Right kidney (tissue), 1 donor: ENCODE results near the gene TFEB.
A peak's percentile ranks its signal among the peaks of the same experiment; 100 is the strongest.

Experiments
- DNase-seq: peaks from one replicate; pipeline ENCODE4 v3.0.0-alpha.2; 2016

TFEB gene

GRCh38 chr6:41737591-41738130, 2.3 kb upstream of the TFEB start:
- no peak for DNase-seq

DNA sequence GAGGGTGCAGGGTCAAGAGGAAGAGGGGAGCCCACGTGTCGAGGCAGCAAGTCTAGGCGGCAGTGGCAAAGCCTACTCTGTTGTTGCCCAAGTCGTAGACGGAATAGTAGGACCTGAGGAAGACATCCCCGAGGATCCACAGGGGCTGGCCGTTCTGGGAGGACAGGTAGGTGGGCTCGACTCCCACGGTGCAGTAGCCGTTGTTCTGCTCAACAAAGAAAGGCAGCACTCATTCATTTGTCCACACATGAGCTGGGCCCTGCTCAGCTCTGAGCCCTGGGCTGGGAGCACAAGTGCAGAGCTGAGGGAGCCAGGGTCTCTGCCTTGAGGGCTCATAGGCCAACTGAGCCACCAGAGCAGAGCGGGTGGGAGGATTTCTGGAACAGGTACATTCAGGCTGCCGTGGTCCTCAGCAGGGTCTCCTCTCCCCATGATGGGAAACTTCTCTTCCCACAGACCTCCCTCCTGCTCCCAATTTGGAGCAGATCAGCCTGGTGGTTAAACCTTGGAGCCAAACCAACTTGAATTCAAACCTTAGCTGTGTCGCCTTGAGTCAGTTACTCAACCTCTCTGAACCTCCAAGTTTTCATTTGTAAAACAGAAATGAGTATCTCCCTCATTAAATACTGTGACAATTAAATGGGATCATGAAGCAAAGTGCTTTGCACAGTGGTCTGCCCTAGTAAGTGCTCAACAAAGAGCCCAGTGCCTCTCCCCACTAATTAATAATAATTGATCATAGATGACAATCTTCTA, 1.6 kb upstream of the TFEB start:
- no peak for DNase-seq

DNA sequence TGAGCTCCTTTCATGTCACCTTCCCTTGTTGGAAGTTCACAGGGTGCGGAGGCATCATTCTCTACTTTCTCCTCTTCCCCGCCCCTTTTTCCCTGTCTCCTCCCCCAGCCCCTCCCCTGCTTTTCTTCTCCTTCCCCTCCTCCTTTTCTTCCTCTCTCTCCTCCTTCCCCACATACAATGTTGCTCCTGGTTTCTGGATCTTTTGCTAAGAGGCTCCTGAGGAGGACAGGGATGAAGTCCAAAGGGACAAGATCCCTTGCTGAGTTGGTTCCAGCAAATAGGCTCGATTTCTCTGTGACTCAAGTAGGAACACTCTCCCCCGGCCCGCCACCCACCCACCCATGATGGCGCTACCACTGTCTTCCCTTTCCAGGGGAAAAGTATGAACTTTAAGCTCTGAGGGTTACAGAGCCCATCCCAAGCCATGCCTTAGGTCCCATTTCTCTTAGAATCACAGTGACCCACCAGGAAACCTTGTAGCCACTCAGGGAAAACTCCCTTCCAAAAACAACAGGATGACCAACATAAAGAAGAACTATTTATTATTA, 852 bp upstream of the TFEB start:
- no peak for DNase-seq

DNA sequence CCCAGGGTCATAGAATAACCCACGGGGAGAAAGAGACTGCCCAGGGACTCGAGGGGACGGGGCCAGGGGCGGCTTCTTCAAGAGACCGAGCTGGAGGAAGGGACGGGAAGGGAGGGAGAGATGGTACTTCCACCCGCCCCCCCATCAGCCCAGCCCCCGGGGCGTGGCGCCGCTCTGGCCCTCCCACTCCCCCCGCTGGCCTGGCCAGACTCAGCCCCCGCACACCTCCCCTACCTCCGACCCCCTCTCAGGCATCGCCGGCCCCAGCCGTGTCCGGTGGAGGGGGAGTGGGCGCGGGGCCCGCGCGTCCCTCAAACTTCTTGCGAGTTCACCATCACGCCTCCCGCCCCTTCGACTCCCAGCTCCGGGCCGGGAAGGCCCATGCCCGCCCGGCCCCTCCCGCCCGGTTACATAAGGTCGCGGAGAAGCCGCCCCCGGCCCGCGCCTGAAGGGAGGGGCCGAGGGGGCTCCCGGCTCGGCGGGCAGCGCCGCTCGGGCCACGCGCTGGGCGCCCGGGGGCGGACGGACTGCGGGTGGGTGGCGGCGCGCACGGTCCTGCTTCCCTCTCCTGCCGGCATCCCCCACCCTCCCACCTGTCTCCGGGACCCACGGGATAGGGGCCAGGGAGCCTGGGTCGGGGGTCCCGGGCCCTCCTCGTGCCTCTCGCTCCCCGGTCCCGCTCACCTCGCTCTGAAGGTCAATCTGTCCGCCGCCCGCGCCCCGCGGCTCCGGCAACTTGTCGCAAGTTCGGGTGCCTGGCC, 562 bp downstream of the TFEB start:
- peak; percentile 75 for DNase-seq

- peak; percentile 77 for DNase-seq
Measured at GRCh38 chr6:41733707-41734665, 1.4 kb downstream of the TFEB start.

DNA sequence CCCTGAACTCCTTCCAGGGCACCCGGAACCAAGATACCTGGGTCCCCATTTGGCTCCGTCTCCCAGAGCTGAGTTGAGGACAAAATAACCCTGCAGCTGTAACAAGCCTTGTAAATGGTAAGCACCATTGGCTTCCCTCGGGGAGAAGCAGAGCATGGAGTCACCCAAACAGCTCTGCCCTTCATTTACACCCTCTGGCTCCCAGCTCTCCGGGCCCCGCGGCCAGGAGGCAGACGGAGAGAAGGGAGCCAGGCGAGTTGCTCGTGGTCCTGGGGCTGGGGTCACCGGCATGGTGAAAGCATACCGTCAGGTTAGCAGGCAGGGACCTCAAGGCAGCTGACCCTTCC, 2.1 kb downstream of the TFEB start:
- DNase-seq: no peak

DNA sequence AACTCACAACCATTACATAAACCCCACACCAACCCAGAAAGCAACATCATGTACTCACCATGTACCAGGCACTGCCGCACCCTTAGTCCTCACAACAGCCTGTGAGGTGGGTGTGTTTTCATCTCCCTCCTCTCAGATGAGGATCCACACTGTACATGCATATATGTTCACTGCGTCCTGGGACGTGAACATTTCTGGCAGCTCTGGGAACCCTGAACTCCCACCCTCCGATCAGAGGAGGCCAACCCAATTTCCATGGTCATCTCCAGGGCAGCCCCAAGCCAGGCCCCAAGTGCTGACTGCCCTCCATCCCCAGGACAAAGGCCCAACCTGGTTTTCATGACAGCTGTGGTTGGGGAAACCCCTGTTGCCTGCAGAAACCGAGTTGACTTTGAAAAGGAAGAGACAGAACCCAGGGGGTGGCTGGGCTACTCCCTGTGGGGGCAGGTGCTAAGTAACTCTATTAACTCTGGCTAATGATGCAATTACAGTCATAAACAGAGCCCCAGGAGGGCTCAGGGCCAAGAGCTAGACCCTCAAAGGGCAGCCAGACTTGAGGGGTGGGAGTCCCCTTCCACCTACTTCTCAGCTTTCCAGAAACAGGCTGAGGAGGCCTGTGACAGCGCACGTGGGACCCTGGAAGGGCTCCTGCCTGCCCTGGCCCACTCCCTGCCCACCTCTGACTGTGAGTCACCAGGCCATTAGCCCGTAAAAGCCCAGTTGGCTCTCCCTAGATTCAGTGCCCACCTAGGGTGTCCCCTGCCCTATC, 2.6 kb downstream of the TFEB start:
- peak; percentile 39 for DNase-seq

DNA sequence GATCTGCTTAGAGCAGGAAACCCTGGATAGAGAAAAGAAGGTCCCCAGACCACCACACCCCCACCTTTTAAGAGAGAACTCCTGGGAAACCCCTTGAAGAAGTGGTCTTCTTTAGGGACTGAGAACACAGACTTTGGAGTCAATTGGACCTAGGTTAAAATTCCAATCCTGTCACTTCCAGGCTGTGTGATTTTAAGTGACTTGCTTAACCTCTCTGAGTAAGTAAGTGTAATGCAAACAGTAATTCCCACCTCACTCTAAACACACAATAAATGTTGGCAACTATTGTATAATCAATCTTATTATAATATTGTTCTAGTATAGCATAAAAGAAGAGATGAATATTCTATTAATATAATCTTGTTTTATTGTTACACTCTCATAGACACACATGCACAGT, 3.3 kb downstream of the TFEB start:
- no peak for DNase-seq

- no peak for DNase-seq
Measured at GRCh38 chr6:41731561-41732086, 3.8 kb downstream of the TFEB start.

- DNase-seq: no peak
Measured at GRCh38 chr6:41730531-41731436, 4.6 kb downstream of the TFEB start.

GRCh38 chr6:41729624-41730023, 5.8 kb downstream of the TFEB start:
- no peak for DNase-seq

DNA sequence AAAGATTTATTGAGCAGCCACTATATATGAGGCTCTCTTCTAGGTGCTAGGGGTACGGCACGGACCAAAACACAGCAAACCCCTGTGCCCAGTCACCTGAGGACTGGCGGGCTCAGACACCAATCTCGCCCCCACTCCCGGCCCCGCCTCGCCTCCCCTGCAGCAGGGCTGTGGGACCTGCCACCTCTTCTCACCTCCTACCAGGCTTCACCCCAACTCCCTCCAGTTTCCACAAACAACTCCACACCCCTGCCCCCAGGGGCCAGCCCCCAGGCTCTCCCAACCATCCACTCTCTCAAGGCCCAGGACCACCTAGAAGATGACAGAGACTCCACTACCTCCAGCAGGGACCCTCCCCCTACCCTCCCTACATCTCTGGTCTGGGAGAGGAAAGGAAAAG, 6.5 kb downstream of the TFEB start:
- DNase-seq: no peak

DNA sequence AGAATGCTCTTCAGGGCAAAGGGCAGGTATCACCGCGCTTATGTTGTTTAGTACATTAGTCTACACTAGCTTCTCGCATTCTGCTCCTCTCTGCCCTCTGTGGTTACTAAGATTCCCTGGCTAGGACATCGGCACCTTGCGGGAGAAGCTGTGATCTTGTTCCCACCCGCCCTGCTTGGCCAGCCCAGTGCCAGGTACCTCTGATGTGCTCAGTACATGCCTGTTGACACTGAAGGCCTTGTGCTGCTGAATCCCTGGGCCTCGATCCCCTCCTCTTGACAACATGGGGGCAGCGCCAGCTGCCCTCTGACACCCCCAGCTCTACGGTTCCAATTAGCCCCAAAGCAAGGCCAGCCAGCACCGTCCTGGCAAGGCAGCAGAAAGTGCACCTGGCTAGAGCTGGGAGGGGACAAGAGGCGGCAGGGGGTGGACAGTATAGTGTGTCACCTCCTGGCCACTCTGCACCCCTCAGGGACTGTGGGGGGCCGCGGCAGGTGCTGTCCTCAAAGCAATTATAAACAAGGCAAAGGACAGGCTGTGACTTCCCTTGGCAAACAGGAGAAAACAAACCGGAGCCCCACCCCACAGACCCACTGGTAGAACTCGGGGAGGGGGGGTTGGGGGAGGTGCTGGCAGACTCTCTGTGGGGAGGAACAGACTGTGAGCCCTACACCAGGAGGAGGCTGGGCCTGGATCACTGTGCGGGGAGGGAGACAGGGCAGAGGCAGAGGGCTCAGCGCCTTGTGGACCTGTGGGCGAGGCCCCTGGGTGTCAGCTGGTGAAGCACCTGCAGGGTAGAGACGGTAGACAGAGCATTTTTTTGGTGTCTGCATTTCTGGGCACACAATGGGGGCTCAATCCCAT, 7.1 kb downstream of the TFEB start:
- DNase-seq: no peak

DNA sequence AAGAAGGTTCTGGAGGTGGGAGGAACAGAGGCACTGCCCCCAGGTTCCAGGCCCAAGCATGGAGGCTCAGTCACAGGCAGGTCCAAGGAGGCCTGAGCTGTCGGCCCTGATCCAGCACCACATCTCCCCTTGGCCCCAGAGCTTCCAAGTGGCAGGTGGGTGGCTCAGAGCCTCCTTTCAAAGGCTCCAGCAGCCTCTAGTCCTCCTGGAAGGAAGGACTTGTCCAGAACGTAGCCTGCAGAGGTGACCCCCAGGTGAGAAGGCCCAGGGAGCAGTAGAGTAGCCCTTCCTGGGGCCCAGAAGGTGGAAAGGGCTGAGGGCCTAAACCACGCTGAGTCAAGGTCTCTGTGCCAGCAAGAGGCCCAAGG, 7.7 kb downstream of the TFEB start:
- DNase-seq: no peak

DNA sequence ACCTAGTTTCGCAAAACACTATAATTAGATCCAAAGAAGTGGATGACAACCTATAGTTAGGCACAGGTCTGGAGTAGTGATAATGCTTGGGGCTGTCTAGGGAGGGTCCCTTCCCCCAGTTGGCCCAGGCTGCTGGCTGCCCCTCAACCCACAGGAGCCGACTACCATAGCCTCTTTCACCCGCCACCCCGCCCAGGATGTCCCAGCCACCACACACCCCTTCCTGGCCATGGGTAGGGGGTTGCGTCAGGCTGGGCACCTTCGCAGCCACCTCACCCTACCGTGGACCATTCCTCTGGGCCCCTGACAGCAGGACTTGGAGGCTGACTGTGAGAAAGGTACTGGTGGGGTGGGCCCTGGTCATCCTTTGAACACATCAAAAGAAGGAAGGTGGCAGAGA, 8.5 kb downstream of the TFEB start:
- no peak for DNase-seq

GRCh38 chr6:41724586-41725501, 10.6 kb downstream of the TFEB start:
- DNase-seq: no peak

DNA sequence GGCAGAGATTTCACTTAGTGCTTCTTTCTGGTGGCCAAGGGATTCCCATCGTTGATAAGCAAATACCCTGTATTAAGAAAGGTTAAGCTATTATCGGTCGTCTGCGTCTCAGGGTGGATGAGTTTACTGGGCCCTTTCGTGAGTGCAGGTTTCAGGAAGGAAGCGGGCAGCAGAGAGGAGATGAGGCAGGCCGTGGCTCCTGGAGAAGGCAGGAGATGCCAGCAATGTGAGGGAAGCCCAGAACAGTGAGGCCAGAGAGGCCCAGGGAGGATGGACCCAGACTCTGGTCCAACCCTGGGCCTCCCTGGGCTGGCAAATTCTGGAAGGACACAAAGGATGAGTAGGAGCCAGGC, 11.2 kb downstream of the TFEB start:
- no peak for DNase-seq

- no peak for DNase-seq
Measured at GRCh38 chr6:41723530-41724227, 11.7 kb downstream of the TFEB start.
